DOHH2 (cell line): ENCODE data around the gene CACNA2D4.
A peak's percentile ranks its signal among the peaks of the same experiment; 100 is the strongest.

Experiments used
- H3F3A ChIP-seq: fragments of 200-600 bp; sonication (generic), shearing (Covaris generic); 2 replicates; pipeline ENCODE4 v1.6.0; 2016; ENCODE audit warnings: antibody characterized with exemption, mild to moderate bottlenecking; ENCODE audit not compliant: control insufficient read depth, insufficient read depth
- H3K27ac ChIP-seq: fragments of 200-600 bp; sonication (generic); 2 replicates; pipeline ENCODE4 v1.5.1; 2014; ENCODE audit warnings: low read depth, mild to moderate bottlenecking, low read length, moderate library complexity
- H3K27me3 ChIP-seq: fragments of 200-600 bp; sonication (generic); 2 replicates; pipeline ENCODE4 v1.6.1; 2014; ENCODE audit warnings: mild to moderate bottlenecking, low read length, mixed read lengths; ENCODE audit not compliant: control insufficient read depth
- H3K36me3 ChIP-seq: fragments of 200-600 bp; sonication (generic); 2 replicates; pipeline ENCODE4 v1.6.1; 2014; ENCODE audit warnings: mild to moderate bottlenecking, low read length, moderate library complexity, mixed read lengths; ENCODE audit not compliant: control insufficient read depth
- H3K4me1 ChIP-seq: fragments of 200-600 bp; sonication (generic); 2 replicates; pipeline ENCODE4 v1.6.1; 2014; ENCODE audit warnings: mild to moderate bottlenecking, low read length, mixed read lengths; ENCODE audit not compliant: control insufficient read depth
- H3K4me2 ChIP-seq: fragments of 200-600 bp; sonication (generic); 2 replicates; pipeline ENCODE4 v1.6.0; 2014; ENCODE audit warnings: mild to moderate bottlenecking, low read length, moderate library complexity
- H3K4me3 ChIP-seq: fragments of 200-600 bp; sonication (generic); 2 replicates; pipeline ENCODE4 v1.5.1; 2014; ENCODE audit warnings: mild to moderate bottlenecking, low read length, mixed read lengths
- H3K79me2 ChIP-seq: fragments of 200-600 bp; sonication (generic); 2 replicates; pipeline ENCODE4 v1.6.1; 2014; ENCODE audit warnings: mild to moderate bottlenecking, low read length, mixed read lengths; ENCODE audit not compliant: control insufficient read depth
- H3K9me2 ChIP-seq: fragments of 200-600 bp; sonication (generic); replicated peaks from 2 replicates; pipeline ENCODE4 v1.6.1; 2014; ENCODE audit warnings: mild to moderate bottlenecking, low read length, mixed read lengths; ENCODE audit not compliant: control insufficient read depth
- H3K9me3 ChIP-seq: fragments of 200-600 bp; sonication (generic); 2 replicates; pipeline ENCODE4 v1.6.1; 2014; ENCODE audit warnings: antibody characterized with exemption, low read length, mixed read lengths; ENCODE audit not compliant: control insufficient read depth, insufficient read depth
- H4K20me1 ChIP-seq: fragments of 200-600 bp; sonication (generic); 2 replicates; pipeline ENCODE4 v1.6.0; 2014; ENCODE audit warnings: low read depth, mild to moderate bottlenecking, antibody characterized with exemption, low read length, moderate library complexity; ENCODE audit not compliant: control insufficient read depth, insufficient read depth
- EZH2phosphoT487 ChIP-seq: fragments of 200-600 bp; sonication (generic); IDR thresholded peaks from 2 replicates; pipeline ENCODE4 v1.6.1; 2017; ENCODE audit warnings: borderline replicate concordance, mild to moderate bottlenecking, antibody characterized with exemption, low read length, moderate library complexity, mixed read lengths
- TF ChIP-seq, protein P1 (sequence below): fragments of 200-600 bp; sonication (generic); IDR thresholded peaks from one replicate; pipeline ENCODE4 v1.5.1; 2014; ENCODE audit warnings: antibody characterized with exemption, mild to moderate bottlenecking, low read depth, low read length; ENCODE audit not compliant: poor library complexity, severe bottlenecking

CACNA2D4 gene

DNA sequence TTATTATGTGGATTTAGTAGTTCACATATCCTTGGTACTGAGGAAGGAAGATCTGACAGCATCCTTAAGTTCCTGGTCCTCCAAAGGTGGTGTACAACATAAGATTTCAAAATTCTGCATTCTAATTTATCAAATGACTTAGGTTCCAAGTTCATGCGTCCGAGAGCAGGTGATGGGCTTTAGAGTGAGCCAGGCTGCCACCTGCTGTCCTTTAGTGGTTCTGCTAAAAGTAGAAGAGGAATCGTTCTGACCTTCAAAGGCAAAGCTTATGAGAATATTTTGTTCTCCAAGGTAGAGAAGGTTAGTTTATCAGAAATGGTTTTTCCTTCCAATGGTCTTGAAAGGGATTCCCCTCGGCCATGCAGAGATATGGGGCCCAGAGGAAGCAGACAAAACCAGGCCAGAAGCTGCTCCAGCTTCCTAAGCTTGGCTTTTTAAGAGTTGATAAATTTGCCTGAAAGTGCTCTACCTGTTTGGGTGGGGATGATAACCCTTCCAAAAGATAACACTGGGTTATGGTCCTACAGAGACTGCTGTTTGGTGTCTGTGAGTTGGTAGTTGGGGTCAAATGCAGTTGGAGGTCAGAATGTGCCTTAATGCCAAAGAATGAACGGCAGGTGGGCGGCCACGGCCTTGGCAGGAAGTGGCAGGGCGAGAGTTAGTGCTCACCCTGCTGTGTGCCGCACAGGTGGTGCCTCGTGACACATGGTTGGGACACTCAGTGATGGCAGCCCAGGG is 127.2 kb downstream of the CACNA2D4 start:
- TF ChIP-seq EZH2phosphoT487, result no peak
- TF ChIP-seq, protein P1, sequence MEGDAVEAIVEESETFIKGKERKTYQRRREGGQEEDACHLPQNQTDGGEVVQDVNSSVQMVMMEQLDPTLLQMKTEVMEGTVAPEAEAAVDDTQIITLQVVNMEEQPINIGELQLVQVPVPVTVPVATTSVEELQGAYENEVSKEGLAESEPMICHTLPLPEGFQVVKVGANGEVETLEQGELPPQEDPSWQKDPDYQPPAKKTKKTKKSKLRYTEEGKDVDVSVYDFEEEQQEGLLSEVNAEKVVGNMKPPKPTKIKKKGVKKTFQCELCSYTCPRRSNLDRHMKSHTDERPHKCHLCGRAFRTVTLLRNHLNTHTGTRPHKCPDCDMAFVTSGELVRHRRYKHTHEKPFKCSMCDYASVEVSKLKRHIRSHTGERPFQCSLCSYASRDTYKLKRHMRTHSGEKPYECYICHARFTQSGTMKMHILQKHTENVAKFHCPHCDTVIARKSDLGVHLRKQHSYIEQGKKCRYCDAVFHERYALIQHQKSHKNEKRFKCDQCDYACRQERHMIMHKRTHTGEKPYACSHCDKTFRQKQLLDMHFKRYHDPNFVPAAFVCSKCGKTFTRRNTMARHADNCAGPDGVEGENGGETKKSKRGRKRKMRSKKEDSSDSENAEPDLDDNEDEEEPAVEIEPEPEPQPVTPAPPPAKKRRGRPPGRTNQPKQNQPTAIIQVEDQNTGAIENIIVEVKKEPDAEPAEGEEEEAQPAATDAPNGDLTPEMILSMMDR, result peak; percentile 73
- Histone ChIP-seq H3K9me2 (no peaks in the 10 kb centered on the region), H3K36me3 (peaks cover 15% of the 10 kb centered on the region), H3K79me2 (peaks cover under 1% of the 10 kb centered on the region; the same call in 1 of the 2 replicates), H3K9me3 (no peaks in the 10 kb centered on the region), H3K27ac (no peak overlapping the region), H3F3A (peaks cover 11% of the 10 kb centered on the region; the same call in 1 of the 2 replicates), H3K27me3 (no peaks in the 10 kb centered on the region), H3K4me2 (no peak overlapping the region), H4K20me1 (peaks cover 3% of the 10 kb centered on the region; the same call in 1 of the 2 replicates), H3K4me1 (peaks cover 14% of the 10 kb centered on the region), H3K4me3 (no peak overlapping the region)

DNA sequence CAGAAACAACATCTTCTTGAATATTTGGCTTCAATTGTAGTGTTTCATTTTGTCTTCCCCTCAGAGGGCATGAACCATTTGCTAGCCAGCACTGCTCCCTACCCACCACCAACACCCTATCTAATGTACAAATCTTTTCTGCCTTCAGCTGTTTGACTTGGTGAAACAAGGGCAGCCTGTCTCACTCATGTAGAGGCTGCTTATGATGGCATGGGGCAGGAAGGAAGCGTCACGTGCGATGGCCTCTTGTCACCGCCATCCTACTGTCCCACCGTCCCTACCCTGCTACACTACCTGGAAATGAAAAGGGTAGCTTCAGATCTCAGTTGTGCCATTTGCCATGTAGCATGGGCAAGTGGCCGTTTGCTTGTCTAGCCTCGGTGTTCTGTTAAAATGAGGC is 128.0 kb downstream of the CACNA2D4 start:
- H3K4me1 ChIP-seq, result peaks cover 8% of the 10 kb centered on the region
- peaks cover 3% of the 10 kb centered on the region; the same call in 1 of the 2 replicates for H4K20me1 ChIP-seq
- H3F3A ChIP-seq, result peaks cover 11% of the 10 kb centered on the region; the same call in 1 of the 2 replicates
- H3K4me3 ChIP-seq, result no peak overlapping the region
- no peaks in the 10 kb centered on the region for H3K27me3 ChIP-seq
- H3K9me2 ChIP-seq, result no peaks in the 10 kb centered on the region
- H3K27ac ChIP-seq, result no peak overlapping the region
- peaks cover 23% of the 10 kb centered on the region for H3K36me3 ChIP-seq
- TF ChIP-seq, protein P1, result no peak
- no peak for TF ChIP-seq EZH2phosphoT487
- H3K79me2 ChIP-seq, result no peaks in the 10 kb centered on the region
- H3K9me3 ChIP-seq, result no peaks in the 10 kb centered on the region
- no peak overlapping the region for H3K4me2 ChIP-seq

DNA sequence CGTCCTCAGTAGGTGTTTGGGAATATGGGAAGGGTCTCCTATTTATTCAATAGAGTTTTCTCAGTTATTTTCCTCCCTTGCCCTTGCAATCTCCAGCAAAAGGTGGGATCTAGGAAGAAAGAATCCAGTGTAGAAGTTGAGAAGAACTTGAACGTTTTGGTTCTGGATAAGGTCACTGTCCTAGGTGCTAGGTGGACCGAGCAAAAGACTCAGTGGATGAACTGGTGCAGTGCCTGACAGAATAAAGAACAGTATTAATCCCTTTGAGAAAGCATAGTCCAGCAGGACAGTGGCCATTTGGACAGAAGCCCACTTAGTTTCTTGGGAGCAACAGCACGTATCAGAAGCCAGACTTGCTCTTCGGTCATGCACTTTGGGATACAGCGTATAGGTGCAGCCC is 130.7 kb downstream of the CACNA2D4 start:
- Histone ChIP-seq H3K9me3 (no peaks in the 10 kb centered on the region), H3K36me3 (peaks cover 46% of the 10 kb centered on the region), H3K4me1 (peaks cover 7% of the 10 kb centered on the region), H3K79me2 (no peaks in the 10 kb centered on the region), H4K20me1 (peaks cover 3% of the 10 kb centered on the region; the same call in 1 of the 2 replicates), H3K9me2 (no peaks in the 10 kb centered on the region), H3K4me2 (no peak overlapping the region), H3K4me3 (no peak overlapping the region), H3K27me3 (no peaks in the 10 kb centered on the region), H3K27ac (no peak overlapping the region), H3F3A (peaks cover 11% of the 10 kb centered on the region; the same call in 1 of the 2 replicates)
- TF ChIP-seq, protein P1, result no peak
- TF ChIP-seq EZH2phosphoT487, result no peak
